ENCODE data around the gene OTOA.

DNA sequence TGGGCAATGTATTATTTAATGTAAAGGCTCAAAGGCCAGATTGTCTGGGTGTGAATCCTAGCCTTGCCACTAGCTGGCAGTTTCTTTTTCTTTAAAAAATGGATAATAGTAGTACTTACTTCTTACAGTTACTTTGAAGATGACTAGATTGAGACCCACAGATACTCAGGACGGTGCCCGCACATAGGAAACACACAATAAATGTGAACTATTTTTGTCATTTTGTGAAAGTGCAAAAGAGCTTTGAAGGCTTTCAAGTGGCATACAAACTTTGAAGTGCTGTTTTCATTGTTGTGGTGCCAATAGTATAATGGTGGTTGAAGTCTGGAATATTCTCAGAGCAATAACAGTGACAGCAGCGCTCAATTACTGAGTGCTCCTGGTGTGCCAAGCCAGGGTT, 63.6 kb downstream of the OTOA start:
- TF ChIP-seq SRF (IDR thresholded peaks at IDR 0.05; ENCODE audit: low read depth, low read length) (no peak), RFX5 (IDR thresholded peaks at IDR 0.05; ENCODE audit: low read depth, low read length) (no peak), HDAC2 (CRISPR knock-in tag; IDR thresholded peaks at IDR 0.05) (no peak), JUNB (CRISPR knock-in tag; IDR thresholded peaks at IDR 0.05; ENCODE audit: borderline replicate concordance) (no peak)
